Neural progenitor cell (in vitro differentiated cells): ENCODE results near the gene KLK12.

Experiments used
- CTCF ChIP-seq: fragments of 200-600 bp; sonication (generic); IDR thresholded peaks from 2 replicates; pipeline ENCODE4 v1.5.1; 2017; ENCODE audit warnings: antibody characterized with exemption, mild to moderate bottlenecking
- EZH2 ChIP-seq: fragments of 200-600 bp; sonication (generic); IDR thresholded peaks from 2 replicates; pipeline ENCODE4 v1.6.1; 2017; ENCODE audit warnings: antibody characterized with exemption, mild to moderate bottlenecking, moderate library complexity

DNA sequence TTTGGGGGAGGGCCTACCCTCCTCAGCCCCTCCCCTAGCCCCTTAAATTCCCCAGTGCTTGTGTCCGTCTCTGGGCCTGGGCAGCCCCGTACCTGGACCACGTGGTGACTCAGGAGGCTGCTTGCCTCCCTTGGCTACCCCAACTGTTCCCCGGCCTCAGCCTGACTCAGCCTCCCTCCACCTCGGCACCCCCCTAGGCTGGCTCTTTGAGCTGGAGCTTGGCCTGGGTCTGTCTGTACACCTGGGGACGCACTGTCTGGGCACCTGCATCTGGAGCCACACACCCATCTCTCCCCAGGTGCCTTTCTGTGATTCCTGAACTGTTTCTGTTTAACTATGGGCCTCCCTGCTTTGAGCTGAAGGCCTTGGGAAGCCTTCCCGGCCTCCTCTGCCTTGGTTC is 49.7 kb upstream of the KLK12 start:
- TF ChIP-seq CTCF (no peak), EZH2 (no peak)
